Fibroblast of skin of left quadriceps (primary cell): ENCODE results near the gene NXN.
"Not testable (repeated sequence)": the region's sequence is repeated elsewhere in the genome, so short reads cannot be mapped to it uniquely, and the experiment has no call there.

Experiments
- DNase-seq, 2 experiments: peaks; one replicate each; pipeline ENCODE4 v3.0.0-alpha.2; 2013; ENCODE audit warnings: low read depth in 2 of 2

The NXN gene

GRCh38 chr17:979212-979538 is 401 bp downstream of the NXN start:
- no peak for DNase-seq

DNA sequence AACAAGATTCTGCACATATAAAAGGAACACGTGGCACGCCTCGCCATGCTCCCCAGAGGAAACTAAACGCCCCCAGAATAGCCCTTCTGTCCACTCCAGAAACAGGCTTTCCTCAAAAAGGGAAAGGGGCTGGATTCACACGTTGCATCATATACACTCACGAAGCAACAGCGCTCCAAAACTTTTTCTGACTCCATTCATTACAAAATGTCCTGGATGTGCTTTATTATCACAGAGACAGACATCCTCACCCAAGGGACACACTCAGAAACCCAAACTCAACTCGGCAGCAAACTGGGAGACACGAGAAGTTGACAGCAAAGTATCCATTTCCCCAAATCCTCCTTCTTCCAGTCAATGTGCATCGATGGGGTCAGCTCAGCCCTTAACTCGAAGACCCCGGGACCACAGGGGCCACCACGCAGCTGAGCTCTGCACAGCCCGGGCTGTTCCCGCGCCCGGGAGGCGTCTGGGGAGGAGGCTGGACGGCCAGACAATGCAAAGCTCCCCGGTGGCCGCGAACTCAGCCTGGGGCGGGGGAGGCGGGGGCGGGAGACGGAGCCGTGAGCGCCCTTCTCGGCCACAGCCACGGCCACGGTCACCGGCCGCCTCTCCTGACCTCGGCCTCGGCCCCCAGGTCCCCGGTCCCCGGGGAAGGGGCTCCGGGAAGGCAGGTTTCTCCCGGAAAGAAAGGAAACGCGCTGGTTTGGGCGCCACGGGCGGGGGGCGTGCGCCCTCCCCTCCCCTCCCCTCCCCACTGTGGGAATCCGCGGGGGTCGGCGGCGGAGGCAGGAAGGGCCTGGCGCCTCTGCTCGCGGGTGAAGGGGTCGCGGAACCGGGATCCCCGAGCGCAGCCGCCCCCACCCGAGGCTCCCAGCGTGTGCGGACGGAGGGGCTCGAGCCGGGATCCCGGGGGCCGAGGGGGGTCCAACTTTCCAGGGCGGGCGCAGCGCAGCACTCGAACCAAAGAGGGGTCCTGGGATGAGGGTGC is 1.2 kb downstream of the NXN start:
- peak; percentile 50 to 55 for DNase-seq

DNA sequence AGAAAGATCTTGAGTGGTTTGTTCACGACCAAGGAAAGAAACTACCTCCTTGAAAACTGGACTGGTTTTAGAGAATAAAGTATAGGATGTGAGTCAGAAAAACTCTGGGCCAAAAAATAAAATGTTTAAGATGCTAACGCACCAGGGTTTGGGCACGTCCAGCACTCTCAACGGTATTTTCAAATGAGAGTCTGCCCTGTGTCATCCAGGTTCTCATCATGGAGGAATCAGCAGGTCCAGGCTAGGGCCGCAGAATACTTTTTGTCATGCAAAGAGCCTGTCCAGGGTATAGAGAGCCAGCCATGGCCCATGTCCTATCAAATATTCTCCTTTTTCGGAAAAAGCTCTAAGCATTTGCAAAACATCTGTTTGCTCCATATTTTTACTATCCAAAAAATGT is 2.4 kb downstream of the NXN start:
- DNase-seq, result no peak

DNA sequence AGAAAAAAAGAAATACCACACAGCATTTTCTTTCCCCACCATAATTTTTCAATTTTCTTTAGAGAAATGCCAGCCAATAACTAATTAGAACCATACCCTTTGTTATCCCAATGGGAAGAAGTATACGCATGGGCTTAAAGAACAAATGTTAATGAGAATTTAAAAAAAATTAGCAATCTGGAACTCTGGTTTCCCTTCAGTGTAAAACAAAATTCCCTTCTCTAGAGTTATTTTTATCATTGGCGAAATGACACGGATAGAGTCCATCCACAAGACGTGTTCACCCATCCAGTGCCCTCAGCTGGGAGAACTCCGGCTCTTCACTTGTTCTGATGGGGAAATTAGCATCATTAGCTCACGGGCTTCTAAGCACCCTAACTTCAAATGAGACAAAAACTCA is 3.3 kb downstream of the NXN start:
- DNase-seq, result no peak

DNA sequence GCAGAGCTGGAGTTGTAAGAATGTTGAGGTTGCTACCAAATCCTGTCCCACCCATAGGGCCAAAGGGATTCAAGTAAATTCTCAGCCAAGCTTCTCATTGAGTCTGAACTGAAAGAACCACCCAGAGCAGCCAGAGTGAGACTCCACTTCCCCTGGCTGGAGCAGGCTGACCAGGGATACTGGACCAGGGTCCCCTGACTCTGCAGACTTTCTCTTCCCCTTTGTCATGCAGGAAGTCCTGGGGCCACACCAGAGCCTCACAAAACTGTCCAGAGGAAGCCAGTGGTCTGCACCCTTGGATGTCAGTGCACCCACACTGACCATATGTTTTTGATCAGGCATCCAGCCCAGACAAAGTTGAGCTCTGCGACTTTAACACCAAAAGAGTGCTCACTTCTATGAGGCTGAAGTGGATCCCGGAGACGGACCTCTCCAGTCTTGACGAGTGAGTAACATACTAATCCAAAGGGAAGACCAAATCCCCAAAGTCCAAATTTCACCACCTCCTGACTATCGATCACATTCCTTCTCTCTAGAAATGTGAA is 4.1 kb downstream of the NXN start:
- DNase-seq, result no peak

DNA sequence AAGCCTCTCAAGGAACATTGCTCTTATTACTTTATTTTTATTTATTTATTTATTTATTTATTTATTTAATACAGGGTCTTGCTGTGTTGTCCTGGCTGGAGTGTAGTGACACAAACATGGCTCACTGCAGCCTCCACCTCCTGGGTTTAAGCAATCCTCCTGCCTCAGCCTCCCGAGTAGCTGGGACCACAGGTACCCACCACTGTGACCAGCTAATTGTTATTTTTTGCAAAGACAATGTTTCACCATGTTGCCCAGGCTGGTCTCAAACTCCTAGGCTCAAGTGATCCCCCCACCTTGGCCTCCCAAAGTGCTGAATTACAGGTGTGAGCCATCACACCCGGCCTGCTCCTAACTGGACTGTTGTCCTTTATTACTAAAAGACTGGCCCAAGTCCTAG is 4.8 kb downstream of the NXN start:
- not testable (repeated sequence) for DNase-seq

DNA sequence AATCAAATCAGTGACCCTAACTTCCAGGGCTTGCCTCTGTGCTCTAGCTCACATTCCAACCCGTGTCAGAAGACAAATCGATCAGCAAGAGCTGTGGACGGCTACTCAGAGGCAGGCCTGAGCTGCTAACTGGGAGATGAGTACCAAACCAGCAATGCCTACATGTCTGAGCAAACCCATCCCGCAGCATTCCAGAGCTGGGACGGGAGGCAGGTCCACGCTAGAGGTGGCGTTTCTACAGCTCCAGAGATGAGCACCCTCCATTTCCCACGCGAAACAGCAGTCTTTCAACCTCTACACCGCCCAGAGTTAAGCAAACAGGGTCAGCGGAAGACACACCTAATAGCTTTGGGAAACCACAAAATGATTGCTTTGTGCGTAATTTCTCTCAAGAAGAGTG is 6.5 kb downstream of the NXN start:
- DNase-seq, result no peak

DNA sequence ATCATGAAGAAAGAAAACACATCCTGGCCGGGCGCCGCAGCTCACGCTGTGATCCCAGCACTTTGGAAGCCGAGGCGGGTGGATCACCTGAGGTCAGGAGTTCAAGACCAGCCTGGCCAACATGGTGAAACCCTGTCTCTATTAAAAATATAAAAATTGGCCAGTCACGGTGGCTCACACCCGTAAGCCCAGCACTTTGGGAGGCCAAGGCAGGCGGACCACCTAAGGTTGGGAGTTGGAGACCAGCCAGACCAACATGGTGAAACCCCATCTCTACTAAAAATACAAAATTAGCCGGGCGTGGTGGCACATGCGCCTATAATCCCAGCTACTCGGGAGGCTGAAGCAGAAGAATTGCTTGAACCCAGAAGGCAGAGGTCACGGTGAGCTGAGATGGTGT is 7.7 kb downstream of the NXN start:
- DNase-seq, result not testable (repeated sequence)

DNA sequence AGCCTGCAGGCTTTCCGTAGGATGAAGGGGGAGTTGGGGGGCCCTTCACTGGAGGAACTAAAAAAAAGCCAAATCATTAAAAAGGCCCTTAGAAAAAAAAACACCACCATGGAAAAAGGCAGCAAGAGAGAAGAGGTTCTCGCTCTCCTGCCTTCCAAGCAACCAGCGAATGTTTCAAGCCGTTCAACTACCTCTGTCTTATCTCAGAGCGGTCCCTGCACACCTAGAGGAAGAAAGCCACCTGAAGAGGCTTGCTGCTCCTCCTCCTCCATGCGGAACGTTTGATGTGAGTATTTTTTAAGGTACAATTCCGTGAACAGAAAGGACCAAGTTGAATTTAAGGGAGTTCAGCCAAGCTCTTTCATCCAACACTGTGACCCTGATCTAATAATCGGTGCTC is 9.2 kb downstream of the NXN start:
- DNase-seq, result no peak

GRCh38 chr17:969811-970355 is 9.7 kb downstream of the NXN start:
- DNase-seq, result no peak

- no peak for DNase-seq
Measured at GRCh38 chr17:968812-969730, 10.5 kb downstream of the NXN start.

- DNase-seq, result no peak
Measured at GRCh38 chr17:967122-967521, 12.5 kb downstream of the NXN start.

- DNase-seq, result no peak
Measured at GRCh38 chr17:965311-965989, 14.1 kb downstream of the NXN start.

DNA sequence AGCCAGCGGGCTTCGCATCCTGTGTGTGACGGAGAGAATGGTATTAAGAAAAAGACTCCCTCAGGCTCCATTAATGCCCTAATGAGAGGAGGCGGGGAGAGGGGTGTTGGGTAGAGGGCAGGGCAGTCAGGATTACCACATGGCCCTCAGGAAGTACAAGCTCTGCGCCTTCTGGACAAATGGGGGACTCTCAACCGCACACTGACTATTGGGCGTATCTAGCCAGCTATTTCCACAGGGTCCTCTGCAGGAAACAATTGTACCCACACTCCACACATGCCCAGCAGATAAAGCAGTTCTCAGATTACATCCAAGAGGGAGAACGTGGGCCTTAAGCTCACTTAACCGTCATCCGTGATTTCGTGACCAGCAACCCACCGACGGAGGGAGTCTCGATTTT is 14.7 kb downstream of the NXN start:
- DNase-seq, result no peak

DNA sequence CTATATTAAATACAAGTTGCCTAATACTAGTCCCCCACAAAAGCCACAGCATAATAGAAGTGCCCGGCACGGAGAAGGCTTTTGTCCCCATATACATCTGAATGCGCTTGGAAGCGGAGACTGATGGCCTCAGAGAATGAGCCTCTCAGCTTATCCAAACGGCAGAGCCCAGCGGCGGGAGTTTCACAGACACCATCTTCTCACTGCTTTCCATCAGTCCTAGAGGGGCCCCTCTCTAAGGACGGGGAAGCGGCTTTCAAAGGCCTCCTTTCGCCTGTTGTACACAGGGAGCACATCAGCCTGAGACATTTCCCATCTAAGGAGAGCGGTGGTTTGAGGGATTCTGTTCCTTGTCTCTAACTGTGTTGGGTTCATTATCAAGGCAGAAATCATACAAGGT is 16.9 kb downstream of the NXN start:
- no peak for DNase-seq

DNA sequence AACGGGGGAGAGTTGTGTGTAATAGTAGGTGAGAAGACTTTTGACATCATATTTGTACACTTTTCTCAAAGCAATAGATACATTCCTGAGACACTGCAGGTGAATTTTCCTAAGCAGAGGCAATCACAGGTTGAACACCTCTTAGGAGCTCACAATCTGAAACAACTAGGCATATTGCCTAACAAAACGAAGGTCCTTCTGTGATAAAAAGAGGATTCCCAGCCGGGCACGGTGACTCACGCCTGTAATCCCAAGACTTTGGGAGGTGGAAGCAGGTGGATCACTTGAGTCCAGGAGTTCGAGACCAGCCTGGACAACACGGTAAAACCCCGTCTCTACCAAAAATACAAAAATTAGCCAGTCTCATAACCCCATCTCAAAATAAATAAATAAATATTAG is 17.4 kb downstream of the NXN start:
- no peak for DNase-seq

GRCh38 chr17:958712-959451 is 20.7 kb downstream of the NXN start:
- DNase-seq, result no peak

GRCh38 chr17:957856-958421 is 21.6 kb downstream of the NXN start:
- no peak for DNase-seq

- no peak for DNase-seq
Measured at GRCh38 chr17:956905-957304, 22.7 kb downstream of the NXN start.

DNA sequence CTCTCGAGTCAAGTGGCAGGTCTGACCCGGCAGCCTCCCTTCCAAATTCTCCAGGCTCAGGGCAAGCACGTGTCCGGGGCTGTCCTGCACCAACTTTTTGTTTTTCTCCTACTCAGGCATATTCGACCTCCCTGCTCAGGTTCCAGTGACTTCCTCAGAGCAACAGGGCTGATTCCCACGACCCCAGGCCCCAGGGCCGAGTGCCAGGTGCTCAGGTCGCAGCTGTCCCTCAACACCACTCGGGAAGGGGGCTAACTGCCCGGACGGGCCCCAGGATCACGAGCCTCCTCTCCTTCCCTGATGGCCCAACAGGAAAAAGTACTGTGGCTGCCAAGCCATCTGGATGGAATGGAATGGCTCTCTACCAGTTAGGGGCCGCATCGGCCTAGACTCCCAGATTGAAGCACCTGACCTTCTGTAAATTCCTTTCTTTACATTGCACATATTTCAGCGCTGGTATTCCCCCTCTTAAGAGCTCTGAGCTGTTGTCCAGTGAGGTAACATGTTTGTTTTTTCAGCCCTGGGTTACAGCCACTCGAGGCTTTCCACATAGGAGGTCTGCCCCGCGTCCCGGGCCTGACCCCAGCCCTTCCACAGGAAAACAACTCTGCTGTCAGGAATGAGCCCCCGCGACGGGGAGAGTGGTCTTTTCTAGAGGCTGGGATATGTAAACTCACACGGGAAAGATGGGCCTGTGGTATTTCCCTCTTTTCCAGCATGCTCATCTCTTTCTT is 25.0 kb downstream of the NXN start:
- no peak for DNase-seq
